K562 (cell line): Measurements from ENCODE around the gene DIP2B. TPM values are rescaled to one million over a fixed set of nuclear protein-coding genes. Genes with fewer than 3 reads are reported as not detected.

Experiments
- ATAC-seq: fragments of 200-7000 bp; cut with Tn5 transposase; 3 replicates; pipeline ENCODE4 v1.9.1; 2020; ENCODE audit warnings: moderate library complexity
- BruUV-seq: library from RNA; stranded (reverse); fragments of 400-500 nt; replicated peaks from 2 replicates; lab custom pipeline; 2021; lab: Mats Ljungman, UMichigan
- CTCF ChIA-PET: fragments of 300-600 bp; formaldehyde crosslinking; extraction: SDS; loops from one replicate; lab custom pipeline; 2021; ENCODE audit warnings: low intra/inter-chr PET ratio; lab: Yijun Ruan, JAX
- POLR2A ChIA-PET: fragments of 300-600, 350-650 bp; sonication (Branson Sonifier 250); formaldehyde crosslinking; extraction: SDS; loops from one replicate; lab custom pipeline; 2021; ENCODE audit warnings: antibody characterized with exemption, inconsistent platforms; lab: Yijun Ruan, JAX
- DNase-seq, 4 experiments: peaks; one replicate each; pipeline versions ENCODE4 v3.0.0 to v3.0.0-alpha.2; 2011 to 2018; ENCODE audit warnings: low spot score in 3 of 4, mixed read lengths in 3 of 4; ENCODE audit errors: extremely low read depth in 1 of 4
- FAIRE-seq: peaks from 2 replicates; lab custom pipeline; 2011; peaks lifted over from hg19 to GRCh38; lab: Jason Lieb, UNC
- H2AFZ ChIP-seq: 2 replicates; pipeline ENCODE4 v1.6.0; 2011; ENCODE audit warnings: low read depth, low read length, control low read depth, inconsistent platforms
- H3K27ac ChIP-seq: fragments of 200-600 bp; 3 replicates; pipeline ENCODE4 v1.8.0; 2011; ENCODE audit warnings: low read depth, mild to moderate bottlenecking, control low read depth, inconsistent platforms, low read length, moderate library complexity, mixed read lengths; ENCODE audit errors: extremely low read depth
- H3K27me3 ChIP-seq, 2 experiments: fragments of 300-600 bp in 1 of 2; 2 replicates in 1 of 2; 3 replicates in 1 of 2; pipeline versions ENCODE4 v1.6.0 to v1.8.0; 2011; ENCODE audit warnings: inconsistent platforms in 2 of 2, low read length in 2 of 2, mild to moderate bottlenecking in 1 of 2, mixed read lengths in 1 of 2, moderate library complexity in 1 of 2; ENCODE audit not compliant: control insufficient read depth in 2 of 2, insufficient read depth in 2 of 2
- H3K36me3 ChIP-seq: fragments of 300-600 bp; 3 replicates; pipeline ENCODE4 v1.8.0; 2011; ENCODE audit warnings: mild to moderate bottlenecking, low read length, inconsistent platforms; ENCODE audit not compliant: control insufficient read depth, insufficient read depth
- H3K4me1 ChIP-seq, 2 experiments: fragments of 200-600 bp in 1 of 2; replicated peaks in 1 of 2; 2 replicates in 1 of 2; 3 replicates in 1 of 2; pipeline versions ENCODE4 v1.5.1 to v1.8.0; 2011; ENCODE audit warnings: inconsistent platforms in 2 of 2, low read length in 2 of 2, mild to moderate bottlenecking in 1 of 2, mixed read lengths in 1 of 2, moderate library complexity in 1 of 2; ENCODE audit not compliant: control insufficient read depth in 2 of 2, insufficient read depth in 2 of 2
- H3K4me2 ChIP-seq: 2 replicates; pipeline ENCODE4 v1.6.1; 2011; ENCODE audit warnings: low read length, control low read depth, inconsistent platforms, mixed read lengths; ENCODE audit not compliant: insufficient read depth
- H3K4me3 ChIP-seq: fragments of 200-600 bp; sonication (generic), shearing (Covaris generic); 2 replicates; pipeline ENCODE4 v1.5.1; 2016; ENCODE audit warnings: control low read depth, inconsistent platforms
- H3K79me2 ChIP-seq: fragments of 200-600 bp; 3 replicates; pipeline ENCODE4 v1.8.0; 2011; ENCODE audit warnings: low read length, inconsistent platforms; ENCODE audit not compliant: control insufficient read depth, insufficient read depth
- H3K9ac ChIP-seq, 2 experiments: 2 replicates each; pipeline versions ENCODE4 v1.6.0 to v1.6.1; 2011; ENCODE audit warnings: low read depth in 2 of 2, low read length in 2 of 2, control low read depth in 1 of 2, inconsistent platforms in 1 of 2, mild to moderate bottlenecking in 1 of 2, mixed read lengths in 1 of 2; ENCODE audit not compliant: insufficient read depth in 1 of 2
- H3K9me1 ChIP-seq: one replicate; pipeline ENCODE4 v1.6.0; 2011; ENCODE audit warnings: inconsistent platforms, mild to moderate bottlenecking, low read length, moderate library complexity; ENCODE audit not compliant: control insufficient read depth, insufficient read depth
- H3K9me3 ChIP-seq: replicated peaks from 2 replicates; pipeline ENCODE4 v1.5.1; 2011; ENCODE audit warnings: low read depth, low read length, inconsistent platforms; ENCODE audit not compliant: control insufficient read depth, insufficient read depth
- H4K20me1 ChIP-seq: replicated peaks from 2 replicates; pipeline ENCODE4 v1.6.1; 2011; ENCODE audit warnings: low read length, inconsistent platforms, mixed read lengths; ENCODE audit not compliant: control insufficient read depth, insufficient read depth
- ATF3 ChIP-seq, 2 experiments: fragments of 450-650 bp in 1 of 2; sonication (generic) in 1 of 2; formaldehyde crosslinking in 1 of 2; IDR thresholded peaks in 1 of 2; conservative IDR thresholded peaks in 1 of 2; 2 replicates each; pipeline versions ENCODE4 v1.6.1 to v1.8.1; 2016 to 2023; ENCODE audit warnings: mild to moderate bottlenecking in 2 of 2, moderate library complexity in 2 of 2, inconsistent platforms in 1 of 2, missing genetic modification reagents in 1 of 2
- EGR1 ChIP-seq: fragments of 450-650 bp; conservative IDR thresholded peaks from 2 replicates; pipeline ENCODE4 v1.6.1; 2017; ENCODE audit warnings: mild to moderate bottlenecking
- ELF2 ChIP-seq: fragments of 250-450 bp; sonication (Bioruptor Pico); IDR thresholded peaks from 2 replicates; pipeline ENCODE4 v1.5.0; 2021; ENCODE audit warnings: mild to moderate bottlenecking
- FOSL1 ChIP-seq: fragments of 200-800 bp; sonication (Bioruptor generic); conservative IDR thresholded peaks from 2 replicates; pipeline ENCODE4 v1.6.1; 2016; ENCODE audit warnings: missing genetic modification characterization, missing compliant biosample characterization
- MEIS2 ChIP-seq: fragments of 450-650 bp; IDR thresholded peaks from 2 replicates; pipeline ENCODE4 v1.6.1; 2014; ENCODE audit warnings: mild to moderate bottlenecking; ENCODE audit not compliant: partially characterized antibody
- PBX2 ChIP-seq, 2 experiments: IDR thresholded peaks in 1 of 2; conservative IDR thresholded peaks in 1 of 2; 2 replicates each; pipeline ENCODE4 v1.6.1; 2016; ENCODE audit warnings: low read depth in 2 of 2, mild to moderate bottlenecking in 1 of 2, missing compliant biosample characterization in 1 of 2, missing genetic modification characterization in 1 of 2, moderate library complexity in 1 of 2
- PKNOX1 ChIP-seq: fragments of 450-650 bp; IDR thresholded peaks from 2 replicates; pipeline ENCODE4 v1.6.1; 2016
- PML ChIP-seq: IDR thresholded peaks from 2 replicates; pipeline ENCODE4 v1.6.1; 2012; ENCODE audit warnings: low read length, inconsistent platforms
- WGBS: fragments of 100-300 bp; shearing (Covaris generic); methylation state at CpG from one replicate; pipeline ENCODE4 v1.1.6; 2016; ENCODE audit warnings: low coverage, mixed read lengths; ENCODE audit not compliant: insufficient coverage; ENCODE audit errors: missing lambda C conversion rate; 5-methylcytosine and 5-hydroxymethylcytosine counted together
- in situ Hi-C: fragments of 300-500 bp; cut with MboI; formaldehyde crosslinking; loops from 4 replicates; pipeline ENCODE4 v1.15.0; 2018; ENCODE audit warnings: inconsistent platforms, mixed read lengths
- intact Hi-C: fragments of 100-400 bp; cut with micrococcal nuclease; formaldehyde crosslinking; loops from 2 replicates; pipeline ENCODE4 v1.14.2; 2022
- polyA plus RNA-seq, 8 experiments: library from polyadenylated mRNA; depleted of rRNA in 4 of 8; stranded (reverse) in 5 of 8; unstranded in 3 of 8; fragments of >200 nt; fragmentation: Nextera tagmentation in 2 of 8; fragmentation: Illumina TruSeq in 1 of 8; extraction: Ambion mirVana in 2 of 8; extraction: Trizol in 1 of 8; gene quantifications; 2 replicates each; pipeline versions ENCODE4 v1.2.1 to v1.2.3, GENCODE V29; 2011 to 2014; ENCODE audit warnings: inconsistent platforms in 1 of 8, missing spikeins in 1 of 8
- total RNA-seq, 7 experiments: library from RNA; depleted of rRNA in 6 of 7; stranded (reverse); fragments of >200 nt in 6 of 7; fragmentation: Illumina TruSeq in 2 of 7; extraction: Trizol in 2 of 7; gene quantifications; 2 replicates each; pipeline versions ENCODE4 v1.2.1 to v1.2.3, GENCODE V29; 2011 to 2021; ENCODE audit warnings: low replicate concordance in 1 of 7

DIP2B gene
- total and polyA plus RNA-seq, 9 of the 15 experiments (the other 6 are each of a cell fraction or from before 2014, with no cell fraction given): 4.6 to 26.1 (median 18.8) TPM

- Histone ChIP-seq H2AFZ (no peak overlapping the region), H3K27me3 (no peaks in the 10 kb centered on the region), H3K4me3 (no peak overlapping the region), H3K27ac (peak overlapping the region; percentile 2; the same call in 1 of the 3 replicates), H3K4me2 (no peak overlapping the region; the same call in 1 of the 2 replicates), H3K36me3 (peaks cover 7% of the 10 kb centered on the region; the same call in 1 of the 3 replicates), H3K9ac (no peak overlapping the region), H4K20me1 (no peaks in the 10 kb centered on the region), H3K9me1 (no peaks in the 10 kb centered on the region), H3K9me3 (no peaks in the 10 kb centered on the region), H3K79me2 (peaks cover 52% of the 10 kb centered on the region), H3K4me1 (peaks cover 9 to 25% of the 10 kb centered on the region in 2 experiments; a peak in 3 of 5 replicates)
- in situ Hi-C loops: no loop called here
- ATAC-seq (peak; percentile 32; the same call in 2 of the 3 replicates), DNase-seq (no peak), FAIRE-seq (no peak)
- 50% methylated on average over 1 of the region's 1 CpG for WGBS
- no peak for TF ChIP-seq ELF2 (CRISPR knock-in tag)
- TF ChIP-seq FOSL1 (tag): peak; percentile 52
- TF ChIP-seq PKNOX1: 0 out of 2 replicates have a peak, but pooled peaks have one; percentile 17
- TF ChIP-seq PML: no peak
- peak; percentile 56 for TF ChIP-seq EGR1
- no peak for TF ChIP-seq PBX2 (CRISPR knock-in tag; IDR thresholded peaks at IDR 0.05; ENCODE audit: low read depth)
- TF ChIP-seq PBX2 (tag; conservative IDR thresholded peaks at IDR 0.05; ENCODE audit: low read depth): peak; percentile 81
- peak; percentile 74 for TF ChIP-seq MEIS2
- 0 out of 2 replicates have a peak, but pooled peaks have one; percentile 28 for TF ChIP-seq ATF3 (IDR thresholded peaks at IDR 0.05)
- TF ChIP-seq ATF3 (CRISPR knock-in tag; conservative IDR thresholded peaks at IDR 0.05): no peak
- ChIA-PET CTCF (no interaction called here), POLR2A (interaction anchor here (0.7 to 2.2 kb wide), 6 partner anchors 8 to 77 kb away, joined by 3 to 9 read pairs (median 4); no protein-coding TSS in a partner anchor)
- intact Hi-C loops: no loop called here
- no TSS peak for BruUV-seq
Observed at GRCh38 chr12:50537538-50537919, 32.7 kb downstream of the DIP2B start.
